WTC11 (cell line): ENCODE data around the gene KCNG2.

Source experiments
- CREB1 ChIP-seq: sonication (generic); formaldehyde crosslinking; IDR thresholded peaks from 2 replicates; pipeline ENCODE4 v1.8.0; 2023; ENCODE audit warnings: mild to moderate bottlenecking, missing genetic modification reagents
- ETV6 ChIP-seq: sonication (generic); formaldehyde crosslinking; IDR thresholded peaks from 2 replicates; pipeline ENCODE4 v1.8.1; 2022; ENCODE audit warnings: mild to moderate bottlenecking, missing genetic modification reagents
- FOXJ3 ChIP-seq: sonication (generic); formaldehyde crosslinking; IDR thresholded peaks from 2 replicates; pipeline ENCODE4 v1.9.0; 2021; ENCODE audit warnings: missing genetic modification reagents, mild to moderate bottlenecking, borderline replicate concordance
- FOXK1 ChIP-seq: sonication (generic); formaldehyde crosslinking; IDR thresholded peaks from 2 replicates; pipeline ENCODE4 v1.8.0; 2022; ENCODE audit warnings: mild to moderate bottlenecking, moderate library complexity, missing genetic modification reagents
- JUN ChIP-seq: sonication (generic); formaldehyde crosslinking; IDR thresholded peaks from 2 replicates; pipeline ENCODE4 v1.8.0; 2023; ENCODE audit warnings: mild to moderate bottlenecking, missing genetic modification reagents
- NR2C2 ChIP-seq: sonication (generic); formaldehyde crosslinking; IDR thresholded peaks from 2 replicates; pipeline ENCODE4 v1.8.0; 2022; ENCODE audit warnings: mild to moderate bottlenecking, missing genetic modification reagents
- SP1 ChIP-seq: sonication (generic); formaldehyde crosslinking; conservative IDR thresholded peaks from 2 replicates; pipeline ENCODE4 v1.8.1; 2022; ENCODE audit warnings: missing genetic modification reagents
- TF ChIP-seq, protein P1 (sequence below): fragments of 200-600 bp; IDR thresholded peaks from 2 replicates; pipeline ENCODE4 v1.8.0; 2022; ENCODE audit warnings: antibody characterized with exemption
- TF ChIP-seq, protein P2 (sequence below): sonication (generic); formaldehyde crosslinking; IDR thresholded peaks from 2 replicates; pipeline ENCODE4 v1.8.1; 2023; ENCODE audit warnings: mild to moderate bottlenecking, missing genetic modification reagents, moderate library complexity
- TF ChIP-seq, protein P3 (sequence below): sonication (generic); formaldehyde crosslinking; IDR thresholded peaks from 2 replicates; pipeline ENCODE4 v1.8.1; 2022; ENCODE audit warnings: missing genetic modification reagents, borderline replicate concordance
- TF ChIP-seq, protein P4 (sequence below): sonication (generic); formaldehyde crosslinking; IDR thresholded peaks from 2 replicates; pipeline ENCODE4 v1.8.0; 2022; ENCODE audit warnings: missing genetic modification reagents
- TF ChIP-seq, protein P5 (sequence below): sonication (generic); formaldehyde crosslinking; IDR thresholded peaks from 2 replicates; pipeline ENCODE4 v1.8.0; 2022; ENCODE audit warnings: mild to moderate bottlenecking, missing genetic modification reagents

DNA sequence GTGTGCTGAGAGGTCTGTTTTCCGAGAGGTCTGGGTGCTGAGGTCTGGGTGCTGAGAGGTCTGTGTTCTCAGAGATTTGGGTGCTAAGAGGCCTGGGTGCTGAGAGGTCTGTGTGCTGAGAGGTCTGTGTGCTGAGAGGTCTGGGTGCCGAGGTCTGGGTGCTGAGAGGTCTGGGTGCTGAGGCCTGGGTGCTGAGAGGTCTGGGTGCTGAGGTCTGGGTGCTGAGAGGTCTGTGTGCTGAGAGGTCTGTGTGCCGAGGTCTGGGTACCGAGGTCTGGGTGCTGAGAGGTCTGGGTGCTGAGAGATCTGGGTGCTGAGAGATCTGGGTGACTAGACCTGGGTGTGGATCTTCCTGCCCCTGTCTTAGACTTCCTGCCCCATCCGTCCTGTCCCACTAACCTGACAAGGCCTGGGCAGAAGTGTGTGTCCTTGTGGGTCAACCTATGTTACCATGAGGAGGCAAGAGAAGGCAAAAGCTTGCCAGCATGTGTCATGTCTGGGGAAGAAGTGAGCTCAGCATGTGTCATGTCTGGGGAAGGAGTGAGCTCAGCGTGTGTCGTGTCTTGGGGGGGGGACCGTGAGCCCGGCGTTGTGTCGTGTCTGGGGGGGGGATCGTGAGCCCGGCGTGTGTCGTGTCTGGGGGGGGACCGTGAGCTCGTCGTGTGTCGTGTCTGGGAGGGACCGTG is 69.3 kb downstream of the KCNG2 start:
- no peak for TF ChIP-seq SP1 (CRISPR knock-in tag)
- TF ChIP-seq, protein P1, sequence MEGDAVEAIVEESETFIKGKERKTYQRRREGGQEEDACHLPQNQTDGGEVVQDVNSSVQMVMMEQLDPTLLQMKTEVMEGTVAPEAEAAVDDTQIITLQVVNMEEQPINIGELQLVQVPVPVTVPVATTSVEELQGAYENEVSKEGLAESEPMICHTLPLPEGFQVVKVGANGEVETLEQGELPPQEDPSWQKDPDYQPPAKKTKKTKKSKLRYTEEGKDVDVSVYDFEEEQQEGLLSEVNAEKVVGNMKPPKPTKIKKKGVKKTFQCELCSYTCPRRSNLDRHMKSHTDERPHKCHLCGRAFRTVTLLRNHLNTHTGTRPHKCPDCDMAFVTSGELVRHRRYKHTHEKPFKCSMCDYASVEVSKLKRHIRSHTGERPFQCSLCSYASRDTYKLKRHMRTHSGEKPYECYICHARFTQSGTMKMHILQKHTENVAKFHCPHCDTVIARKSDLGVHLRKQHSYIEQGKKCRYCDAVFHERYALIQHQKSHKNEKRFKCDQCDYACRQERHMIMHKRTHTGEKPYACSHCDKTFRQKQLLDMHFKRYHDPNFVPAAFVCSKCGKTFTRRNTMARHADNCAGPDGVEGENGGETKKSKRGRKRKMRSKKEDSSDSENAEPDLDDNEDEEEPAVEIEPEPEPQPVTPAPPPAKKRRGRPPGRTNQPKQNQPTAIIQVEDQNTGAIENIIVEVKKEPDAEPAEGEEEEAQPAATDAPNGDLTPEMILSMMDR = no peak
- no peak for TF ChIP-seq NR2C2 (CRISPR knock-in tag)
- TF ChIP-seq, protein P2, sequence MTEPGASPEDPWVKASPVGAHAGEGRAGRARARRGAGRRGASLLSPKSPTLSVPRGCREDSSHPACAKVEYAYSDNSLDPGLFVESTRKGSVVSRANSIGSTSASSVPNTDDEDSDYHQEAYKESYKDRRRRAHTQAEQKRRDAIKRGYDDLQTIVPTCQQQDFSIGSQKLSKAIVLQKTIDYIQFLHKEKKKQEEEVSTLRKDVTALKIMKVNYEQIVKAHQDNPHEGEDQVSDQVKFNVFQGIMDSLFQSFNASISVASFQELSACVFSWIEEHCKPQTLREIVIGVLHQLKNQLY = no peak
- no peak for TF ChIP-seq FOXJ3
- TF ChIP-seq, protein P3, sequence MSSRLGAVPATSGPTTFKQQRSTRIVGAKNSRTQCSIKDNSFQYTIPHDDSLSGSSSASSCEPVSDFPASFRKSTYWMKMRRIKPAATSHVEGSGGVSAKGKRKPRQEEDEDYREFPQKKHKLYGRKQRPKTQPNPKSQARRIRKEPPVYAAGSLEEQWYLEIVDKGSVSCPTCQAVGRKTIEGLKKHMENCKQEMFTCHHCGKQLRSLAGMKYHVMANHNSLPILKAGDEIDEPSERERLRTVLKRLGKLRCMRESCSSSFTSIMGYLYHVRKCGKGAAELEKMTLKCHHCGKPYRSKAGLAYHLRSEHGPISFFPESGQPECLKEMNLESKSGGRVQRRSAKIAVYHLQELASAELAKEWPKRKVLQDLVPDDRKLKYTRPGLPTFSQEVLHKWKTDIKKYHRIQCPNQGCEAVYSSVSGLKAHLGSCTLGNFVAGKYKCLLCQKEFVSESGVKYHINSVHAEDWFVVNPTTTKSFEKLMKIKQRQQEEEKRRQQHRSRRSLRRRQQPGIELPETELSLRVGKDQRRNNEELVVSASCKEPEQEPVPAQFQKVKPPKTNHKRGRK (CRISPR knock-in tag) = no peak
- TF ChIP-seq, protein P4, sequence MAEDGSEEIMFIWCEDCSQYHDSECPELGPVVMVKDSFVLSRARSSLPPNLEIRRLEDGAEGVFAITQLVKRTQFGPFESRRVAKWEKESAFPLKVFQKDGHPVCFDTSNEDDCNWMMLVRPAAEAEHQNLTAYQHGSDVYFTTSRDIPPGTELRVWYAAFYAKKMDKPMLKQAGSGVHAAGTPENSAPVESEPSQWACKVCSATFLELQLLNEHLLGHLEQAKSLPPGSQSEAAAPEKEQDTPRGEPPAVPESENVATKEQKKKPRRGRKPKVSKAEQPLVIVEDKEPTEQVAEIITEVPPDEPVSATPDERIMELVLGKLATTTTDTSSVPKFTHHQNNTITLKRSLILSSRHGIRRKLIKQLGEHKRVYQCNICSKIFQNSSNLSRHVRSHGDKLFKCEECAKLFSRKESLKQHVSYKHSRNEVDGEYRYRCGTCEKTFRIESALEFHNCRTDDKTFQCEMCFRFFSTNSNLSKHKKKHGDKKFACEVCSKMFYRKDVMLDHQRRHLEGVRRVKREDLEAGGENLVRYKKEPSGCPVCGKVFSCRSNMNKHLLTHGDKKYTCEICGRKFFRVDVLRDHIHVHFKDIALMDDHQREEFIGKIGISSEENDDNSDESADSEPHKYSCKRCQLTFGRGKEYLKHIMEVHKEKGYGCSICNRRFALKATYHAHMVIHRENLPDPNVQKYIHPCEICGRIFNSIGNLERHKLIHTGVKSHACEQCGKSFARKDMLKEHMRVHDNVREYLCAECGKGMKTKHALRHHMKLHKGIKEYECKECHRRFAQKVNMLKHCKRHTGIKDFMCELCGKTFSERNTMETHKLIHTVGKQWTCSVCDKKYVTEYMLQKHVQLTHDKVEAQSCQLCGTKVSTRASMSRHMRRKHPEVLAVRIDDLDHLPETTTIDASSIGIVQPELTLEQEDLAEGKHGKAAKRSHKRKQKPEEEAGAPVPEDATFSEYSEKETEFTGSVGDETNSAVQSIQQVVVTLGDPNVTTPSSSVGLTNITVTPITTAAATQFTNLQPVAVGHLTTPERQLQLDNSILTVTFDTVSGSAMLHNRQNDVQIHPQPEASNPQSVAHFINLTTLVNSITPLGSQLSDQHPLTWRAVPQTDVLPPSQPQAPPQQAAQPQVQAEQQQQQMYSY (CRISPR knock-in tag) = no peak
- TF ChIP-seq ETV6 (CRISPR knock-in tag) = no peak
- TF ChIP-seq, protein P5, sequence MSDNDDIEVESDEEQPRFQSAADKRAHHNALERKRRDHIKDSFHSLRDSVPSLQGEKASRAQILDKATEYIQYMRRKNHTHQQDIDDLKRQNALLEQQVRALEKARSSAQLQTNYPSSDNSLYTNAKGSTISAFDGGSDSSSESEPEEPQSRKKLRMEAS (CRISPR knock-in tag) = no peak
- no peak for TF ChIP-seq FOXK1
- TF ChIP-seq CREB1 = no peak
- TF ChIP-seq JUN (CRISPR knock-in tag) = no peak
